ENCODE results near the gene WDHD1. TPM values are rescaled to one million over a fixed set of nuclear protein-coding genes. Genes with fewer than 3 reads are reported as not detected.

Gene WDHD1
- total RNA-seq, 1 experiment from 2014 or later, result 6.5 TPM

- Mint-ChIP-seq H3K4me3 (ENCODE audit: unreplicated experiment) (no peak overlapping the region), H3K4me1 (ENCODE audit: insufficient read depth, unreplicated experiment) (peaks cover under 1% of the 10 kb centered on the region), H3K27me3 (ENCODE audit: insufficient read depth, unreplicated experiment) (no peaks in the 10 kb centered on the region), H3K27ac (ENCODE audit: low read depth, unreplicated experiment) (peak overlapping the region; percentile 6), H3K36me3 (ENCODE audit: insufficient read depth, unreplicated experiment) (peaks cover 12% of the 10 kb centered on the region), H3K9me3 (ENCODE audit: unreplicated experiment) (no peaks in the 10 kb centered on the region)
- no TSS peak for BruUV-seq (replicated peaks)
- no peak for TF ChIP-seq CTCF (IDR thresholded peaks at IDR 0.05; ENCODE audit: unreplicated experiment)
- intact Hi-C loops (cut with micrococcal nuclease), result no loop called here
- DNase-seq (ENCODE audit: unreplicated experiment), result no peak
- ChIA-PET CTCF (no interaction called here), POLR2A (no interaction called here)
Observed at GRCh38 chr14:55019968-55020554, 6.8 kb downstream of the WDHD1 start.

GRCh38 chr14:55015006-55015405, 11.9 kb downstream of the WDHD1 start:
- Mint-ChIP-seq H3K36me3 (ENCODE audit: insufficient read depth, unreplicated experiment) (peaks cover 17% of the 10 kb centered on the region), H3K4me3 (ENCODE audit: unreplicated experiment) (no peak overlapping the region), H3K27ac (ENCODE audit: low read depth, unreplicated experiment) (no peak overlapping the region), H3K27me3 (ENCODE audit: insufficient read depth, unreplicated experiment) (no peaks in the 10 kb centered on the region), H3K9me3 (ENCODE audit: unreplicated experiment) (no peaks in the 10 kb centered on the region), H3K4me1 (ENCODE audit: insufficient read depth, unreplicated experiment) (peaks cover 5% of the 10 kb centered on the region)
- CTCF ChIA-PET, result interaction anchor here (0.6 to 1.4 kb wide), 4 partner anchors 37 to 149 kb away, joined by 3 to 6 read pairs (median 4); partner anchors contain the start of gene MAPK1IP1L
- POLR2A ChIA-PET, result interaction anchor here (0.8 to 1.7 kb wide), 4 partner anchors 11 to 36 kb away, joined by 3 to 15 read pairs (median 3); partner anchors contain the start of genes MAPK1IP1L, SOCS4 and WDHD1
- BruUV-seq (replicated peaks), result no TSS peak
- TF ChIP-seq CTCF (IDR thresholded peaks at IDR 0.05; ENCODE audit: unreplicated experiment), result no peak
- intact Hi-C loops (cut with micrococcal nuclease), result no loop called here
- DNase-seq (ENCODE audit: unreplicated experiment), result no peak

- no TSS peak for BruUV-seq (replicated peaks)
- no peak overlapping the region for H3K4me3 Mint-ChIP-seq (ENCODE audit: unreplicated experiment)
- no peak for TF ChIP-seq CTCF (IDR thresholded peaks at IDR 0.05; ENCODE audit: unreplicated experiment)
- no peaks in the 10 kb centered on the region for H3K9me3 Mint-ChIP-seq (ENCODE audit: unreplicated experiment)
- DNase-seq (ENCODE audit: unreplicated experiment), result no peak
- H3K36me3 Mint-ChIP-seq (ENCODE audit: insufficient read depth, unreplicated experiment), result peaks cover 29% of the 10 kb centered on the region
- intact Hi-C loops (cut with micrococcal nuclease), result no loop called here
- H3K27ac Mint-ChIP-seq (ENCODE audit: low read depth, unreplicated experiment), result no peak overlapping the region
- ChIA-PET CTCF (interaction anchor here (0.6 kb wide), 1 partner anchor 24 kb away, joined by 5 read pairs; no protein-coding TSS in a partner anchor), POLR2A (interaction anchor here (0.5 to 0.7 kb wide), 3 partner anchors 21 to 51 kb away, joined by 3 to 5 read pairs (median 3); no protein-coding TSS in a partner anchor)
- H3K27me3 Mint-ChIP-seq (ENCODE audit: insufficient read depth, unreplicated experiment), result no peaks in the 10 kb centered on the region
- H3K4me1 Mint-ChIP-seq (ENCODE audit: insufficient read depth, unreplicated experiment), result no peaks in the 10 kb centered on the region
Observed at GRCh38 chr14:55005071-55005470, 21.8 kb downstream of the WDHD1 start.

- BruUV-seq (replicated peaks), result no TSS peak
- POLR2A ChIA-PET, result no interaction called here
- Mint-ChIP-seq H3K9me3 (ENCODE audit: unreplicated experiment) (no peaks in the 10 kb centered on the region), H3K36me3 (ENCODE audit: insufficient read depth, unreplicated experiment) (peaks cover 15% of the 10 kb centered on the region), H3K27ac (ENCODE audit: low read depth, unreplicated experiment) (no peak overlapping the region), H3K4me3 (ENCODE audit: unreplicated experiment) (no peak overlapping the region), H3K4me1 (ENCODE audit: insufficient read depth, unreplicated experiment) (no peaks in the 10 kb centered on the region), H3K27me3 (ENCODE audit: insufficient read depth, unreplicated experiment) (no peaks in the 10 kb centered on the region)
- DNase-seq (ENCODE audit: unreplicated experiment), result peak; percentile 34
- intact Hi-C loops (cut with micrococcal nuclease), result no loop called here
- no peak for TF ChIP-seq CTCF (IDR thresholded peaks at IDR 0.05; ENCODE audit: unreplicated experiment)
- CTCF ChIA-PET, result no interaction called here
Observed at GRCh38 chr14:55000381-55000780, 26.5 kb downstream of the WDHD1 start.
